HG02588 (cell line): ENCODE results near the gene FRMPD1.
"Not testable (repeated sequence)": the region's sequence is repeated elsewhere in the genome, so short reads cannot be mapped to it uniquely, and the experiment has no call there.

Experiments used
- ATAC-seq: cut with Tn5 transposase; IDR thresholded peaks from one replicate; pipeline ENCODE4 v1.9.1; 2021; ENCODE audit warnings: mild to moderate bottlenecking, moderate library complexity; ENCODE audit not compliant: unreplicated experiment

The FRMPD1 gene

GRCh38 chr9:37732086-37732741 is 81.5 kb downstream of the FRMPD1 start:
- no peak for ATAC-seq

GRCh38 chr9:37732952-37733351 is 82.2 kb downstream of the FRMPD1 start:
- ATAC-seq: no peak

- no peak for ATAC-seq
Observed at GRCh38 chr9:37739222-37739621, 88.5 kb downstream of the FRMPD1 start.

- no peak for ATAC-seq
Observed at GRCh38 chr9:37740128-37740527, 89.4 kb downstream of the FRMPD1 start.

- no peak for ATAC-seq
Observed at GRCh38 chr9:37740631-37741328, 90.0 kb downstream of the FRMPD1 start.

GRCh38 chr9:37745970-37746369 is 95.2 kb downstream of the FRMPD1 start:
- ATAC-seq: no peak

- no peak for ATAC-seq
Observed at GRCh38 chr9:37746448-37747270, 95.9 kb downstream of the FRMPD1 start.

GRCh38 chr9:37747271-37747753 is 96.6 kb downstream of the FRMPD1 start:
- no peak for ATAC-seq

GRCh38 chr9:37749129-37749528 is 98.4 kb downstream of the FRMPD1 start:
- no peak for ATAC-seq

- no peak for ATAC-seq
Observed at GRCh38 chr9:37751186-37751585, 100.4 kb downstream of the FRMPD1 start.

- ATAC-seq: not testable (repeated sequence)
Observed at GRCh38 chr9:37751704-37752103, 101.0 kb downstream of the FRMPD1 start.

- not testable (repeated sequence) for ATAC-seq
Observed at GRCh38 chr9:37752112-37752511, 101.4 kb downstream of the FRMPD1 start.

GRCh38 chr9:37752642-37753488 is 102.1 kb downstream of the FRMPD1 start:
- no peak for ATAC-seq

GRCh38 chr9:37753489-37754190 is 102.9 kb downstream of the FRMPD1 start, which contains the start of gene TRMT10B:
TRMT10B (plus strand) TSS chr9:37753805; CDS start chr9:37761932, 8,127 bp downstream.
- ATAC-seq: peak; percentile 69

GRCh38 chr9:37758747-37759146 is 108.0 kb downstream of the FRMPD1 start:
- no peak for ATAC-seq

- ATAC-seq: no peak
Observed at GRCh38 chr9:37760416-37761161, 109.8 kb downstream of the FRMPD1 start.

GRCh38 chr9:37761511-37761910 is 110.8 kb downstream of the FRMPD1 start:
- no peak for ATAC-seq

- ATAC-seq: not testable (repeated sequence)
Observed at GRCh38 chr9:37765263-37765662, 114.5 kb downstream of the FRMPD1 start.

GRCh38 chr9:37769306-37769705 is 118.6 kb downstream of the FRMPD1 start:
- ATAC-seq: no peak
